Measurements from ENCODE around the gene CLEC4M. TPM values are rescaled to one million over a fixed set of nuclear protein-coding genes. Genes with fewer than 3 reads are reported as not detected.

CLEC4M gene
- total and polyA plus RNA-seq, 2 donors (not counting 1 experiment from before 2014, with no cell fraction given) = not detected

DNA sequence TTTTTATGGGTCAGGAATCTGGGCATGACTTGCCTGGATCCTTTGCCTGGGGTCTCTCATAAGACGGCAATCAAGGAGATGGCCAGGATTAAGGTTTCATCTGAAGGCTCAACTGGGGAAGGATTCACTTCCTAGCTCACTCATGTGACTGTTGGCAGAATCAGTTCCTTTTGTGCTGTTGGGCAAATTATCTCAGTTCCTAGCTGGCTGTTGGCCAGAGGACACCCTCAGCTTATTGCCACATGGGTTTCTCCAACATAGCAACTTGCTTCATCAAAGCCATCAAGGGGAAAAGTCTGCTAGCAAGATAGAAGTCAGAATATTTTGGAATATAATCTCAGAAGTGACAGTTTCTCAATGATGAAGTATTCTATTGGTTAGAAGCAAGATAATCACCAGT lies 54.8 kb downstream of the CLEC4M start:
- DNase-seq (ENCODE audit: low read depth in 2 of 2) = no peak
- H4K20me1 ChIP-seq (ENCODE audit: control insufficient read depth, extremely low read depth, insufficient read depth, low read length) = no peaks in the 10 kb centered on the region
- H3K4me2 ChIP-seq (ENCODE audit: extremely low read depth, insufficient read depth, low read length) = no peak overlapping the region
- no peak overlapping the region for H3K27ac ChIP-seq (ENCODE audit: insufficient read depth, low read length)
- H3K4me1 ChIP-seq (ENCODE audit: control insufficient read depth, extremely low read depth, insufficient read depth, low read length) = no peaks in the 10 kb centered on the region
- no peaks in the 10 kb centered on the region for H3K36me3 ChIP-seq (ENCODE audit: control insufficient read depth, insufficient read depth, low read length)
- H3K9ac ChIP-seq (ENCODE audit: insufficient read depth, low read length) = no peak overlapping the region
- H3K79me2 ChIP-seq (ENCODE audit: control insufficient read depth, insufficient read depth, low read length) = no peaks in the 10 kb centered on the region
- H3K27me3 ChIP-seq (ENCODE audit: control insufficient read depth, insufficient read depth, low read length) = peaks cover 2% of the 10 kb centered on the region
- H3K9me3 ChIP-seq (ENCODE audit: control insufficient read depth, insufficient read depth, low read depth, low read length) = no peaks in the 10 kb centered on the region
- no peak for TF ChIP-seq EZH2 (IDR thresholded peaks at IDR 0.05; ENCODE audit: low read length, missing control alignments)
- TF ChIP-seq, protein P1, sequence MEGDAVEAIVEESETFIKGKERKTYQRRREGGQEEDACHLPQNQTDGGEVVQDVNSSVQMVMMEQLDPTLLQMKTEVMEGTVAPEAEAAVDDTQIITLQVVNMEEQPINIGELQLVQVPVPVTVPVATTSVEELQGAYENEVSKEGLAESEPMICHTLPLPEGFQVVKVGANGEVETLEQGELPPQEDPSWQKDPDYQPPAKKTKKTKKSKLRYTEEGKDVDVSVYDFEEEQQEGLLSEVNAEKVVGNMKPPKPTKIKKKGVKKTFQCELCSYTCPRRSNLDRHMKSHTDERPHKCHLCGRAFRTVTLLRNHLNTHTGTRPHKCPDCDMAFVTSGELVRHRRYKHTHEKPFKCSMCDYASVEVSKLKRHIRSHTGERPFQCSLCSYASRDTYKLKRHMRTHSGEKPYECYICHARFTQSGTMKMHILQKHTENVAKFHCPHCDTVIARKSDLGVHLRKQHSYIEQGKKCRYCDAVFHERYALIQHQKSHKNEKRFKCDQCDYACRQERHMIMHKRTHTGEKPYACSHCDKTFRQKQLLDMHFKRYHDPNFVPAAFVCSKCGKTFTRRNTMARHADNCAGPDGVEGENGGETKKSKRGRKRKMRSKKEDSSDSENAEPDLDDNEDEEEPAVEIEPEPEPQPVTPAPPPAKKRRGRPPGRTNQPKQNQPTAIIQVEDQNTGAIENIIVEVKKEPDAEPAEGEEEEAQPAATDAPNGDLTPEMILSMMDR (conservative IDR thresholded peaks at IDR 0.05 in 1 of 2, IDR thresholded peaks at IDR 0.05 in 1 of 2; ENCODE audit: low read depth in 1 of 2, low read length in 2 of 2) = no peak
- no peak overlapping the region for H2AFZ ChIP-seq (ENCODE audit: low read length)
- no peak overlapping the region for H3K4me3 ChIP-seq (replicated peaks in 1 of 4; ENCODE audit: control extremely low read depth in 1 of 4, insufficient read depth in 1 of 4, low read depth in 3 of 4, low read length in 4 of 4)

DNA sequence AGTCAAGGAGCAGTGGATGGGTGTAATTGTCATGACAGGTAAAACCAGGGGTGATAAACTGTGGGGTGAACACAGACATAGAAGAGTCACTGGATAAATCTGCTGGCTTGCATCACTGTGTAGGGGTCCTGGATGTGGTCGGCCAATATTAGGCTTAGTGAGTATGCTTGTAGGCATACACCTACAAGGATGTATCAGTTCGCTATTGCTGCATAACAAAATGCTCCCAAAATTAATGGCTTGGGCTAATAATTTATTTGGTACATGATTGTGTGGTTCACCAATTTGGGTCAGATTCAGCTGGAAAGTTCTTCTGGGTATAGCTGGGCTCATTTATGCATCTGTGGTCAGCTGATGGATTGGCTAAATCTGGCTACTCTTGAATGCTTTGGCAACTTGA lies 55.8 kb downstream of the CLEC4M start:
- peaks cover 2% of the 10 kb centered on the region for H3K27me3 ChIP-seq (ENCODE audit: control insufficient read depth, insufficient read depth, low read length)
- H3K36me3 ChIP-seq (ENCODE audit: control insufficient read depth, insufficient read depth, low read length) = no peaks in the 10 kb centered on the region
- TF ChIP-seq, protein P1 (conservative IDR thresholded peaks at IDR 0.05 in 1 of 2, IDR thresholded peaks at IDR 0.05 in 1 of 2; ENCODE audit: low read depth in 1 of 2, low read length in 2 of 2) = no peak
- TF ChIP-seq EZH2 (IDR thresholded peaks at IDR 0.05; ENCODE audit: low read length, missing control alignments) = no peak
- H4K20me1 ChIP-seq (ENCODE audit: control insufficient read depth, extremely low read depth, insufficient read depth, low read length) = no peaks in the 10 kb centered on the region
- H2AFZ ChIP-seq (ENCODE audit: low read length) = no peak overlapping the region
- no peak overlapping the region for H3K9ac ChIP-seq (ENCODE audit: insufficient read depth, low read length)
- no peak overlapping the region for H3K4me3 ChIP-seq (replicated peaks in 1 of 4; ENCODE audit: control extremely low read depth in 1 of 4, insufficient read depth in 1 of 4, low read depth in 3 of 4, low read length in 4 of 4)
- no peak overlapping the region for H3K27ac ChIP-seq (ENCODE audit: insufficient read depth, low read length)
- no peak for DNase-seq (ENCODE audit: low read depth in 2 of 2)
- H3K79me2 ChIP-seq (ENCODE audit: control insufficient read depth, insufficient read depth, low read length) = no peaks in the 10 kb centered on the region
- H3K4me1 ChIP-seq (ENCODE audit: control insufficient read depth, extremely low read depth, insufficient read depth, low read length) = no peaks in the 10 kb centered on the region
- H3K9me3 ChIP-seq (ENCODE audit: control insufficient read depth, insufficient read depth, low read depth, low read length) = no peaks in the 10 kb centered on the region
- H3K4me2 ChIP-seq (ENCODE audit: extremely low read depth, insufficient read depth, low read length) = no peak overlapping the region

Other genes with a start within 250 kb of the CLEC4M start
- 16.2 and 16.7 TPM in 2 replicates for gene ZNF358, start 247.1 kb upstream of the CLEC4M start, total RNA-seq
- 24.0 and 26.8 TPM in 2 replicates for gene ZNF358, start 247.1 kb upstream of the CLEC4M start, polyA plus RNA-seq
- gene MCOLN1, start 240.6 kb upstream of the CLEC4M start, total RNA-seq = 3.9 and 4.0 TPM in 2 replicates
- 15.1 and 20.5 TPM in 2 replicates for gene MCOLN1, start 240.6 kb upstream of the CLEC4M start, polyA plus RNA-seq
- 61.9 and 89.2 TPM in 2 replicates for gene PNPLA6, start 227.5 kb upstream of the CLEC4M start, total RNA-seq
- 20.9 and 34.2 TPM in 2 replicates for gene PNPLA6, start 227.5 kb upstream of the CLEC4M start, polyA plus RNA-seq
- gene CAMSAP3, start 167.4 kb upstream of the CLEC4M start, total RNA-seq = not detected in 2 replicates
- not detected in 2 replicates for gene CAMSAP3, start 167.4 kb upstream of the CLEC4M start, polyA plus RNA-seq
- gene XAB2, start 133.7 kb upstream of the CLEC4M start, total RNA-seq = 19.0 and 28.2 TPM in 2 replicates
- gene XAB2, start 133.7 kb upstream of the CLEC4M start, polyA plus RNA-seq = 12.5 and 16.5 TPM in 2 replicates
- gene PET100, start 133.4 kb upstream of the CLEC4M start, total RNA-seq = 15.7 and 16.9 TPM in 2 replicates
- 37.5 and 38.8 TPM in 2 replicates for gene PET100, start 133.4 kb upstream of the CLEC4M start, polyA plus RNA-seq
- not detected in 2 replicates for gene PCP2, start 129.5 kb upstream of the CLEC4M start, total RNA-seq
- gene PCP2, start 129.5 kb upstream of the CLEC4M start, polyA plus RNA-seq = not detected in 2 replicates
- 2.8 and 4.6 TPM in 2 replicates for gene STXBP2, start 126.1 kb upstream of the CLEC4M start, total RNA-seq
- 4.6 and 5.3 TPM in 2 replicates for gene STXBP2, start 126.1 kb upstream of the CLEC4M start, polyA plus RNA-seq
- not detected in 2 replicates for gene RETN, start 94.2 kb upstream of the CLEC4M start, total RNA-seq
- gene RETN, start 94.2 kb upstream of the CLEC4M start, polyA plus RNA-seq = not detected in 2 replicates
- not detected in 2 replicates for gene MCEMP1, start 86.2 kb upstream of the CLEC4M start, total RNA-seq
- not detected in 2 replicates for gene MCEMP1, start 86.2 kb upstream of the CLEC4M start, polyA plus RNA-seq
- gene TRAPPC5, start 82.4 kb upstream of the CLEC4M start, total RNA-seq = 49.6 and 103 TPM in 2 replicates
- gene TRAPPC5, start 82.4 kb upstream of the CLEC4M start, polyA plus RNA-seq = 19.4 and 22.2 TPM in 2 replicates
- not detected in 2 replicates for gene FCER2, start 61.1 kb upstream of the CLEC4M start, total RNA-seq
- gene FCER2, start 61.1 kb upstream of the CLEC4M start, polyA plus RNA-seq = not detected in 2 replicates
- gene CLEC4G, start 31.1 kb upstream of the CLEC4M start, total RNA-seq = not detected in 2 replicates
- gene CLEC4G, start 31.1 kb upstream of the CLEC4M start, polyA plus RNA-seq = not detected in 2 replicates
- gene CD209, start 15.7 kb upstream of the CLEC4M start, total RNA-seq = not detected in 2 replicates
- gene CD209, start 15.7 kb upstream of the CLEC4M start, polyA plus RNA-seq = not detected in 2 replicates
- 13.4 and 16.5 TPM in 2 replicates for gene EVI5L, start 67.0 kb downstream of the CLEC4M start, total RNA-seq
- 8.8 and 10.4 TPM in 2 replicates for gene EVI5L, start 67.0 kb downstream of the CLEC4M start, polyA plus RNA-seq
- under 0.01 TPM in 1 of 2 replicates, not detected in the other for gene PRR36, start 111.1 kb downstream of the CLEC4M start, total RNA-seq
- gene PRR36, start 111.1 kb downstream of the CLEC4M start, polyA plus RNA-seq = not detected in 2 replicates
- gene LRRC8E, start 125.3 kb downstream of the CLEC4M start, total RNA-seq = 2.6 and 3.0 TPM in 2 replicates
- gene LRRC8E, start 125.3 kb downstream of the CLEC4M start, polyA plus RNA-seq = 3.5 and 3.7 TPM in 2 replicates
- 8.7 and 10.4 TPM in 2 replicates for gene MAP2K7, start 140.6 kb downstream of the CLEC4M start, total RNA-seq
- 7.8 and 8.5 TPM in 2 replicates for gene MAP2K7, start 140.6 kb downstream of the CLEC4M start, polyA plus RNA-seq
- gene TGFBR3L, start 151.6 kb downstream of the CLEC4M start, total RNA-seq = 1.0 and 1.3 TPM in 2 replicates
- 0.35 TPM in 1 of 2 replicates, not detected in the other for gene TGFBR3L, start 151.6 kb downstream of the CLEC4M start, polyA plus RNA-seq
- gene SNAPC2, start 157.1 kb downstream of the CLEC4M start, total RNA-seq = 11.4 and 12.8 TPM in 2 replicates
- 13.4 and 15.6 TPM in 2 replicates for gene SNAPC2, start 157.1 kb downstream of the CLEC4M start, polyA plus RNA-seq
- gene CTXN1, start 162.9 kb downstream of the CLEC4M start, total RNA-seq = 0.66 and 0.77 TPM in 2 replicates
- 0.85 and 1.1 TPM in 2 replicates for gene CTXN1, start 162.9 kb downstream of the CLEC4M start, polyA plus RNA-seq
- 53.9 and 56.1 TPM in 2 replicates for gene TIMM44, start 180.4 kb downstream of the CLEC4M start, total RNA-seq
- 29.5 and 32.3 TPM in 2 replicates for gene TIMM44, start 180.4 kb downstream of the CLEC4M start, polyA plus RNA-seq
- gene ELAVL1, start 242.4 kb downstream of the CLEC4M start, total RNA-seq = 12.6 and 15.2 TPM in 2 replicates
- 61.6 and 87.7 TPM in 2 replicates for gene ELAVL1, start 242.4 kb downstream of the CLEC4M start, polyA plus RNA-seq